ENCODE data around the gene CYSRT1. TPM values are rescaled to one million over a fixed set of nuclear protein-coding genes. Genes with fewer than 3 reads are reported as not detected.
A peak's percentile ranks its signal among the peaks of the same experiment; 100 is the strongest.

The CYSRT1 gene
- total RNA-seq, 4 donors from 2014 or later, result 40.2 to 119 (median 67.6) TPM

- no peak overlapping the region for H3K4me3 ChIP-seq (ENCODE audit: low read depth, poor library complexity, severe bottlenecking)
These were observed 29.3 kb upstream of the CYSRT1 start for GRCh38 chr9:137195525-137196220.

DNA sequence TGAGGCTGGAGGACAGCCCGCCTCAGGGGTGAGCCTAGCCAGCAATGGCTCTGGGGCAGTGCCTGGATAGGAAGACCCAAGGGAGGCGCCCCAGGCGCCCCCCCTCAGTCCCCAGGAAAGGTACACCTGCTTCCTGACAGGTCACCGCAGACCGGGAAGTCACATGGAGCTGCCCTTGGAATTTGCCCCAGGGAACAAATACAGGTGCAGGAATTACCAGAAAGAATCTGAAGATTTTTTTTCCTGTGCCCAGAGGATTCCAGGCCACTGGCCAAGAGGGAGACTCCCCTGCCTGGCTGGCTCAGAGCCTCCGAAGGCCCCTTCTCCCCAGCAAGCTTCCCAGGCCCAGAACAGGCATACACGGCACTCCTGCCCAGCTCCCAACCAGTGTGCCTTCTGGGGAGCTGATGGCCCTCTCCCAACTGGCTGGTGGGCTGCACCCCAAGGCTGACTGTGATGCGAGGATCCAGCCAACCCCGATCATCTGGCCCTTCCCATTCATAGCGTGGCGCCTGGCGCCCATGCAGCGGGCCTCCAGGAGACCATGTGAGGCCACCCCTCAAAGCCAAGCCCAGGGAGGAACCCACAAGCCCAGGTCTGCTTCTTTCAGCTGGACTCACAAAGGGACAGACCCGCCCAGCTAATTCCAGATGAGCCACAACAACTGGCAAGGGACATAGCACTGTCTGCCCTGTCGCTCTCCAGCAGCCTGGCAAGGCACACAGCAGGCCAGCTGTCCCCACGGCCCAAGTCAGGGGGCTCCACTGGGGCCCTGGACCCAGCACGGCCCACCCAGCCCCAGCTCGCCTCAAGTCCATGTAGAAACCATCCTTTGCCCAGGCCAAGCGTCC, 26.7 kb upstream of the CYSRT1 start:
- no peak for TF ChIP-seq POLR2A (IDR thresholded peaks at IDR 0.05)
- TF ChIP-seq, protein P1, sequence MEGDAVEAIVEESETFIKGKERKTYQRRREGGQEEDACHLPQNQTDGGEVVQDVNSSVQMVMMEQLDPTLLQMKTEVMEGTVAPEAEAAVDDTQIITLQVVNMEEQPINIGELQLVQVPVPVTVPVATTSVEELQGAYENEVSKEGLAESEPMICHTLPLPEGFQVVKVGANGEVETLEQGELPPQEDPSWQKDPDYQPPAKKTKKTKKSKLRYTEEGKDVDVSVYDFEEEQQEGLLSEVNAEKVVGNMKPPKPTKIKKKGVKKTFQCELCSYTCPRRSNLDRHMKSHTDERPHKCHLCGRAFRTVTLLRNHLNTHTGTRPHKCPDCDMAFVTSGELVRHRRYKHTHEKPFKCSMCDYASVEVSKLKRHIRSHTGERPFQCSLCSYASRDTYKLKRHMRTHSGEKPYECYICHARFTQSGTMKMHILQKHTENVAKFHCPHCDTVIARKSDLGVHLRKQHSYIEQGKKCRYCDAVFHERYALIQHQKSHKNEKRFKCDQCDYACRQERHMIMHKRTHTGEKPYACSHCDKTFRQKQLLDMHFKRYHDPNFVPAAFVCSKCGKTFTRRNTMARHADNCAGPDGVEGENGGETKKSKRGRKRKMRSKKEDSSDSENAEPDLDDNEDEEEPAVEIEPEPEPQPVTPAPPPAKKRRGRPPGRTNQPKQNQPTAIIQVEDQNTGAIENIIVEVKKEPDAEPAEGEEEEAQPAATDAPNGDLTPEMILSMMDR (IDR thresholded peaks at IDR 0.05), result no peak
- no peak for DNase-seq (ENCODE audit: low spot score in 2 of 2)
- intact Hi-C loops (cut with DNase I; ENCODE audit: low total_unique reads), result no loop called here
- H3K4me3 ChIP-seq (ENCODE audit: low read depth, poor library complexity, severe bottlenecking), result no peak overlapping the region
- 62 to 63% methylated on average over 15 to 16 of the region's 19 CpGs for WGBS, 2 donors

More at GRCh38 chr9:137195525-137196220, 29.3 kb upstream of the CYSRT1 start:
- DNase-seq (ENCODE audit: low spot score in 2 of 2), result no peak
- intact Hi-C loops (cut with DNase I; ENCODE audit: low total_unique reads), result no loop called here
- 49 to 55% methylated on average over 14 to 21 of the region's 21 CpGs for WGBS, 2 donors
- no peak for TF ChIP-seq POLR2A (IDR thresholded peaks at IDR 0.05)
- TF ChIP-seq, protein P1 (IDR thresholded peaks at IDR 0.05), result no peak

DNA sequence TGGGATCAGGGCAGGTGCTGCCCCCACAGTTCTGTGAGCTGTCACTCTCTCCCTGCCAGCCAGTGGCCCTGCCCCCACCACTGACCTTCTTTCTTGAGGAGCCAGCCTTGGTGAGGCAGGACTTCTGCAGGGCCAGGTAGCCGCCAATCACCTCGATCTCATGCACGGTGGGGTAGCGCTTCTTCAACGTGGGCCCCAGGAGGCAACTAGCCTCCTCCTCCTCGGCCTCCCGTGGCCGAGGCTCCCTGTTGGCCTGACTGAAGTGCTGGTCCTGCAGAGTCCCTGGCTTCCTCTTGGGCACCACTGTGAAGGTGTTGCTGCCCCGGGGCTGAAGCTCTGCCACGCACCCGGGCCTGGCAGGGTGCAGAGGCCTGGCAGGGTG, 26.1 kb upstream of the CYSRT1 start:
- intact Hi-C loops (cut with DNase I; ENCODE audit: low total_unique reads), result no loop called here
- DNase-seq (ENCODE audit: low spot score in 2 of 2), result no peak
- H3K4me3 ChIP-seq (ENCODE audit: low read depth, poor library complexity, severe bottlenecking), result no peak overlapping the region
- 82 to 83% methylated on average over 8 of the region's 11 CpGs for WGBS, 2 donors
- TF ChIP-seq, protein P1 (IDR thresholded peaks at IDR 0.05), result no peak
- no peak for TF ChIP-seq POLR2A (IDR thresholded peaks at IDR 0.05)

GRCh38 chr9:137199411-137200121, 25.4 kb upstream of the CYSRT1 start:
- intact Hi-C loops (cut with DNase I; ENCODE audit: low total_unique reads), result no loop called here
- no peak for TF ChIP-seq POLR2A (IDR thresholded peaks at IDR 0.05)
- no peak for DNase-seq (ENCODE audit: low spot score in 2 of 2)
- WGBS, 2 donors, result 22 to 35% methylated on average over 10 to 26 of the region's 51 CpGs
- H3K4me3 ChIP-seq (ENCODE audit: low read depth, poor library complexity, severe bottlenecking), result no peak overlapping the region

GRCh38 chr9:137200311-137201204, 24.4 kb upstream of the CYSRT1 start, which contains the start of gene TPRN:
TSS of gene TPRN (minus strand) at chr9:137200741. CDS start at chr9:137200711, 30 bp downstream.
- WGBS, 2 donors, result 0 to 1% methylated on average over 17 to 29 of the region's 118 CpGs

More at GRCh38 chr9:137200311-137201204, 24.4 kb upstream of the CYSRT1 start, which contains the start of gene TPRN:
- peak; percentile 99 to 100 for DNase-seq (ENCODE audit: low spot score in 2 of 2)
- intact Hi-C loops (cut with DNase I; ENCODE audit: low total_unique reads), result no loop called here
- H3K4me3 ChIP-seq (ENCODE audit: low read depth, poor library complexity, severe bottlenecking), result peak within 1 kb of the TSS; percentile 42
- TF ChIP-seq POLR2A (IDR thresholded peaks at IDR 0.05), result no peak
- TF ChIP-seq, protein P1 (IDR thresholded peaks at IDR 0.05), result no peak
